IPS-18a (cell line): ENCODE results near the gene TLE6.

Source experiments
- H3K27ac ChIP-seq: one replicate; pipeline ENCODE4 v1.5.1; 2013; ENCODE audit warnings: low read length
- H3K27me3 ChIP-seq: one replicate; pipeline ENCODE4 v1.6.1; 2013; ENCODE audit warnings: mild to moderate bottlenecking, low read length; ENCODE audit not compliant: control insufficient read depth, insufficient read depth
- H3K36me3 ChIP-seq: one replicate; pipeline ENCODE4 v1.6.1; 2013; ENCODE audit warnings: low read depth, low read length; ENCODE audit not compliant: control insufficient read depth
- H3K4me1 ChIP-seq: one replicate; pipeline ENCODE4 v1.6.1; 2013; ENCODE audit warnings: low read depth, low read length; ENCODE audit not compliant: control insufficient read depth
- H3K4me3 ChIP-seq: one replicate; pipeline ENCODE4 v1.5.1; 2013; ENCODE audit warnings: low read length
- H3K9ac ChIP-seq: one replicate; pipeline ENCODE4 v1.6.1; 2013; ENCODE audit warnings: mild to moderate bottlenecking, low read length, moderate library complexity
- H3K9me3 ChIP-seq: one replicate; pipeline ENCODE4 v1.6.1; 2013; ENCODE audit warnings: low read depth, low read length; ENCODE audit not compliant: control insufficient read depth

The TLE6 gene

DNA sequence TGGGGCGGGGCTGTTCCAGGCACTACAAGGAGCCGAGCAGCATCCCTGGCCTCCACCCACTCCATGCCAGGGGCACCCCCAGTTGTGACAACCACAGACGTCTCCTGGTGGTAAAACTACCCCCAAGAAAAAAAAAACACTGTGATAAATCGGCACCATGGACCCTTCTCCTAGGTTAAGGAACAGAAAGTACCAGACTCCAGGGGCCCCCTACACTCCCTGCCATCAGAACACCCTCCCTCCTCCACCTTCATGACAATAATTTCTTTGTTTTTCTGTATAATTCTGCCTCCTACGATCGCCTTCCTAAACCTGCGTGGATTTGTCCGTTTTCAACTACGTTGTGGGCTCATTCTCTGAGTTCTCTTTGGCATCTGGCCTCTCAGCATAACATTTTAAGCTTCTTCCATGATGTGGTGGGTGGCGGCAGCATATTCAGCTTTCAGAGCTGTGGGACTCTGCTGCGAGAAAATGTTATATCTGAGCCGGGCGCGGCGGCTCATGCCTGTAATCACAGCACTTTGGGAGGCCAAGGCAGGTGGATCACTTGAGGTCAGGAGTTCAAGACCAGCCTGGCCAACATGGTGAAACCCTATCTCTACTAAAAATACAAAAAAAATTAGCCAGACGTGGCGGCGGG, 43.1 kb downstream of the TLE6 start:
- H3K4me3 ChIP-seq = no peak overlapping the region
- H3K4me1 ChIP-seq = peaks cover 7% of the 10 kb centered on the region
- peaks cover 16% of the 10 kb centered on the region for H3K27me3 ChIP-seq
- no peaks in the 10 kb centered on the region for H3K9me3 ChIP-seq
- no peak overlapping the region for H3K9ac ChIP-seq
- H3K36me3 ChIP-seq = no peaks in the 10 kb centered on the region
- H3K27ac ChIP-seq = no peak overlapping the region

GRCh38 chr19:3024509-3024869, 47.1 kb downstream of the TLE6 start:
- peaks cover 52% of the 10 kb centered on the region for H3K27me3 ChIP-seq
- no peak overlapping the region for H3K4me3 ChIP-seq
- no peaks in the 10 kb centered on the region for H3K36me3 ChIP-seq
- H3K9ac ChIP-seq = no peak overlapping the region
- peaks cover 7% of the 10 kb centered on the region for H3K4me1 ChIP-seq
- H3K27ac ChIP-seq = no peak overlapping the region
- no peaks in the 10 kb centered on the region for H3K9me3 ChIP-seq

DNA sequence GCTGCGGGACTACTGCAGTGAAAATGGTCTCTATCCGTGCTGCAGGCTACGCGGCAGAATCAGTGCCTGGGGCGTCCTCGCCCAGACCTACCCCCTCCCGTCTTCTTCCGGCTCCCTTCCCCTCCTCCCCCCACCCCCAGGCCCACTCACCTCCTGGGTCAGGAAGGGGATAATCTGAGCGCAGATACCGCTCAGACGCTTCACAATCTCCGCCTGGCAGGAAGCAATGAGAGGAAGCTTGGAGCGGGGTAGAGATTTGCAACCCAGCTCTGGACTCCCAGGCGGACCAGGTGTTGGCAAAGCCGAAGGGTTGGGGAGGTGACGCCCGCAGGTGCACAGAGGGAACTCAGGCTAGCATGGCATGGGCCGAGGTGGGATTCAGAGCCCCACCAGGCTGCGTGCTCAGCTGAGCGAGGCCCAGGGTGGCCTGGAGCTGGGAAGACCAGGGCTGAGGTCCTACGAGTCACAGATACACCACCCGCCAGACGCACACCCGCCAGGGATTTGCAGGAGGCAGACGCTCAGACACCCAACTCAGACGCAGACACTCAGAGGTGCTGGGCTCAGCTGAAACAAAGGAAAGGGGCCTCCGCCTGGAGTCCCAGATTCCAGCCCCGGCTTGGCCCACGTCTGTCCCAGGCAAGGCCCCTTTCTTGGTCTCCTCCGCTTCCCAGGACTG, 47.6 kb downstream of the TLE6 start:
- Histone ChIP-seq H3K4me3 (peak overlapping the region; percentile 22), H3K4me1 (peaks cover 7% of the 10 kb centered on the region), H3K9ac (no peak overlapping the region)

GRCh38 chr19:3025549-3025886, 48.2 kb downstream of the TLE6 start:
- Histone ChIP-seq H3K27me3 (peaks cover 62% of the 10 kb centered on the region), H3K4me1 (peaks cover 7% of the 10 kb centered on the region), H3K9me3 (no peaks in the 10 kb centered on the region), H3K9ac (no peak overlapping the region), H3K4me3 (peak overlapping the region; percentile 22), H3K27ac (no peak overlapping the region), H3K36me3 (no peaks in the 10 kb centered on the region)

More for the DNA sequence above, 47.6 kb downstream of the TLE6 start:
- Histone ChIP-seq H3K36me3 (no peaks in the 10 kb centered on the region), H3K9me3 (no peaks in the 10 kb centered on the region), H3K27ac (no peak overlapping the region), H3K27me3 (peaks cover 57% of the 10 kb centered on the region)

- H3K9me3 ChIP-seq = no peaks in the 10 kb centered on the region
- H3K27ac ChIP-seq = no peak overlapping the region
- H3K4me3 ChIP-seq = no peak overlapping the region
- H3K9ac ChIP-seq = no peak overlapping the region
- H3K4me1 ChIP-seq = peaks cover 7% of the 10 kb centered on the region
- H3K27me3 ChIP-seq = peaks cover 75% of the 10 kb centered on the region
- H3K36me3 ChIP-seq = no peaks in the 10 kb centered on the region
These were observed 49.4 kb downstream of the TLE6 start for GRCh38 chr19:3026768-3027167.

DNA sequence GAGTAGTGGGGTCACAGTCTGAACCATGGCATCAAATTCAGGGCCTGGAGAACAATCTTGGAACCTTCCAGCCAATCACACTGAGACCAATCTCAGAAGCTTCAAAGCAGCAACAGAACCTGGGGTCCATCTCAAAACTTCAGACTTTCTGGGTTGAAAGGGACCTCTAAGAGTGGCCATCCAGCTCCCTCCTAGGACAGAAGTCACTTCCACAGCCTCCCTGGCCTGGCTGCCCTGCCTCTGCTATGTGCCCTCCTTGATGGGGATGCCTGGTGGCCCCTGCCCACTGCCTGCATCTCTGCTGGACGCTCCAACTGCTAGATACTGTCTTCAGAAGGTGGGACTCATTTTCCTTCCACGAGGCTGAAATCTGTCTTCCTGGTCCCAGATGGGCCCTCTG, 49.9 kb downstream of the TLE6 start:
- Histone ChIP-seq H3K27me3 (peaks cover 80% of the 10 kb centered on the region), H3K36me3 (no peaks in the 10 kb centered on the region), H3K27ac (no peak overlapping the region), H3K9ac (no peak overlapping the region), H3K4me3 (no peak overlapping the region), H3K9me3 (no peaks in the 10 kb centered on the region), H3K4me1 (peaks cover 7% of the 10 kb centered on the region)

DNA sequence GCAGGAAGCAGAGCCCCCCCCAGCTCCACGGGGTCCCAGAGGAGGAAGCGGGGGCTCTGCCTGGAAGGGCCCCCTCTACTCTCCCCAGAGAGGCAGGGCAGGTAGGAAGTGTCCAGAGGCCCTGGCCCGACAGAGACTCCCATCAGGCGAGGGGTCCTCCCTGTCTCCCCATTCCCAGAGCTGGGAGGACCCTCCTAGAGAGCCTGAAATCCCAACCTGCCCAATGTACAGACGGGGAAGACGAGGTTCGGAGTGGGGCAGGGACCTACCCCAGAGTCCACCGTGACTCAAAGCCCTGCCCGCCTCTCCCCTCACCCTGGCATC, 50.6 kb downstream of the TLE6 start:
- H3K27ac ChIP-seq = no peak overlapping the region
- no peak overlapping the region for H3K9ac ChIP-seq
- H3K9me3 ChIP-seq = no peaks in the 10 kb centered on the region
- no peaks in the 10 kb centered on the region for H3K36me3 ChIP-seq
- peaks cover 7% of the 10 kb centered on the region for H3K4me1 ChIP-seq
- H3K27me3 ChIP-seq = peaks cover 86% of the 10 kb centered on the region
- H3K4me3 ChIP-seq = no peak overlapping the region

DNA sequence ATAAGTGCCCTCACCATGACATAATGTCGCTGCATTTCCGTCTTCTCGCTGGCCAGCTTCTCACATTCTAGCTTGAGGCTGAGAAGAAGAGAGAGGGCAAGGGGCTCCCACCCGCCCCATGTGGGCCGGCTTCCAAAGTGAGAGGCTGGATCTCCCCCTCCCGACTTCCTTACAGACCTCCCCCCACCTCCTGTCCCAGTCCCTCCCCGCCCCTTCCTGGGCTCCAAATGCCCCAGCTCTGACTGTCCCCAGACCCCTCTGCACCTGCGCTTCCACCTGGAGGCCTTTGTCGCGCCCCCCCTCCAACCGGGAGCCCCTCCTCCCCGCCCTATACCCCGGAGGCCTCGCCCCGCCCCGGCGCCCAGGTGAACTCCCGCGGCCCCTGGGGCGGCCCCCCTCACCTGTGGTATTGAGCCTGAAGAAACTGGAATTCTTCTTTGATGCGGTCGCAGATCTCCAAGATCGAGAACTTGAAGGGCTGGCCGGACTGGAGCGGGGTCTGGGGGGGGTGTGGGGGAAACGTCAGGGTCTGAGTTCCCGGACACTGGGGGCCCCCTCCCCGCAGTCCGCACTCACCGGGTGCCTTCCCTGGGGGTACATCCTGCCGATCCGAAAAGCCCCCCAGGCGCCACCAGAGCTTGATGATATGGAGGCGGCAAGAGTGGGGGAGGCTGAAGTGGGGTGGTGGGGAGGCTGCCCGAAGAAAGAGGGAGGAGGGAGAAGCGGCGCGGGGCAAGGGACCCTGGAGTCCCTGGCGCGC, 51.1 kb downstream of the TLE6 start:
- H3K27me3 ChIP-seq = peaks cover 90% of the 10 kb centered on the region
- no peak overlapping the region for H3K9ac ChIP-seq
- peaks cover 7% of the 10 kb centered on the region for H3K4me1 ChIP-seq
- no peaks in the 10 kb centered on the region for H3K36me3 ChIP-seq
- peak overlapping the region; percentile 49 for H3K4me3 ChIP-seq
- H3K27ac ChIP-seq = no peak overlapping the region
- no peaks in the 10 kb centered on the region for H3K9me3 ChIP-seq

GRCh38 chr19:3029065-3029923, 51.9 kb downstream of the TLE6 start, which contains the start of gene TLE2:
TSS of gene TLE2 (minus strand) at chr19:3029280. CDS start at chr19:3028904, 376 bp downstream.
- Histone ChIP-seq H3K9ac (no peak within 1 kb of the TSS), H3K27me3 (peaks cover 94% of the 10 kb centered on the region), H3K27ac (no peak within 1 kb of the TSS), H3K9me3 (no peaks in the 10 kb centered on the region), H3K4me3 (peak within 1 kb of the TSS; percentile 49), H3K4me1 (peaks cover 7% of the 10 kb centered on the region), H3K36me3 (no peaks in the 10 kb centered on the region)

GRCh38 chr19:3031607-3031867, 54.2 kb downstream of the TLE6 start:
- no peak overlapping the region for H3K9ac ChIP-seq
- H3K27me3 ChIP-seq = peaks cover 82% of the 10 kb centered on the region
- H3K9me3 ChIP-seq = no peaks in the 10 kb centered on the region
- no peak overlapping the region for H3K4me3 ChIP-seq
- H3K4me1 ChIP-seq = peaks cover 9% of the 10 kb centered on the region
- no peaks in the 10 kb centered on the region for H3K36me3 ChIP-seq
- no peak overlapping the region for H3K27ac ChIP-seq

GRCh38 chr19:3033595-3034405, 56.4 kb downstream of the TLE6 start:
- Histone ChIP-seq H3K4me3 (no peak overlapping the region), H3K9ac (no peak overlapping the region), H3K36me3 (no peaks in the 10 kb centered on the region), H3K9me3 (no peaks in the 10 kb centered on the region), H3K4me1 (peaks cover 10% of the 10 kb centered on the region), H3K27me3 (peaks cover 74% of the 10 kb centered on the region), H3K27ac (no peak overlapping the region)
